Upper lobe of left lung (tissue), 4 donors: ENCODE data around the gene KIF5B.

Experiments
- CTCF ChIP-seq, 6 experiments: fragments of 450-650 bp in 4 of 6; fragments of 200-600 bp in 2 of 6; sonication (generic) in 2 of 6; IDR thresholded peaks; one replicate each; pipeline ENCODE4 v1.5.1; 2016 to 2019; ENCODE audit warnings: antibody characterized with exemption in 6 of 6
- POLR2A ChIP-seq, 4 donors: fragments of 450-650 bp; IDR thresholded peaks; one replicate each; pipeline ENCODE4 v1.5.1; 2016 to 2017; ENCODE audit warnings: antibody characterized with exemption in 4 of 4, mild to moderate bottlenecking in 2 of 4
- POLR2AphosphoS5 ChIP-seq, 2 donors: sonication (generic); formaldehyde crosslinking; IDR thresholded peaks; one replicate each; pipeline ENCODE4 v1.5.1; 2017; ENCODE audit warnings: antibody characterized with exemption in 2 of 2

DNA sequence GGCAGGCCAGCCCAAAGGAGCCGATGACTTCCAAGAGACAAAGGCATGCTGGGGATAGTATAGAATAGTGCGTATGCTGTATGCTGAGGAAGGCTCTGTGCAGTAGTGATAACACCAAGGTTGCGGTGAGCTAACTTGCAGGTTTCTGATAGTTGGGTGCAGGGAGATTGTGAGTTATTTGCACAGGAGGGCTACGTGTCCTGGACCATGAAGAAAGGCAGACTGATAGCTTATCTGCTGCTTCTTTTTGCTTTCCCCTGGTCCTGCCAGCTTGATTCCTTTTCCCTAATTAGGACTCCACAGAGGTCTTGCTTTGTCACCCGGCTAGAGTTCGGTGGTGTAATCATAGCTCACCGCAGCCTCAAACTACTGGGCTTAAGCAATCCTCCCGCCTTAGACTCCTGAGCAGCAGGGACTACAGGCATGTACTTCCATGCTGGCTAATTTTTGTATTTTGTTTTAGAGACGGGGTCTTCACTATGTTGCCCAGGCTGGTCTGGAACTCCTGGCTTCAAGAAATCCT lies 83.6 kb downstream of the KIF5B start:
- TF ChIP-seq CTCF (IDR thresholded peaks at IDR 0.05) (no peak), POLR2A (IDR thresholded peaks at IDR 0.05) (no peak), POLR2AphosphoS5 (IDR thresholded peaks at IDR 0.05) (no peak)
